Prostate gland (tissue), 2 donors: ENCODE results near the gene CTIF. TPM values are rescaled to one million over a fixed set of nuclear protein-coding genes. Genes with fewer than 3 reads are reported as not detected.

Experiments used
- DNase-seq: peaks from one replicate; pipeline ENCODE4 v3.0.0-alpha.2; 2019; ENCODE audit warnings: low spot score
- H3K27ac ChIP-seq, 2 donors: fragments of 200-600 bp; sonication (generic); 2 replicates each; pipeline ENCODE4 v1.5.1; 2017 to 2019
- H3K27me3 ChIP-seq: fragments of 200-600 bp; sonication (generic); replicated peaks from 2 replicates; pipeline ENCODE4 v1.5.1; 2019; ENCODE audit not compliant: insufficient read depth
- H3K36me3 ChIP-seq, 2 donors: fragments of 200-600 bp; sonication (generic); 1 replicate in 1 of 2; 2 replicates in 1 of 2; pipeline versions ENCODE4 v1.5.1 to v1.8.1; 2017 to 2019
- H3K4me1 ChIP-seq: fragments of 200-600 bp; sonication (generic); replicated peaks from 2 replicates; pipeline ENCODE4 v1.5.1; 2019
- H3K4me3 ChIP-seq, 2 donors: fragments of 200-600 bp; sonication (generic); 2 replicates each; pipeline ENCODE4 v1.5.1; 2017 to 2019
- H3K9me3 ChIP-seq: fragments of 200-600 bp; sonication (generic); 2 replicates; pipeline ENCODE4 v1.5.1; 2017
- POLR2A ChIP-seq: fragments of 450-650 bp; IDR thresholded peaks from one replicate; pipeline ENCODE4 v1.6.1; 2016; ENCODE audit warnings: antibody characterized with exemption, mild to moderate bottlenecking
- POLR2AphosphoS5 ChIP-seq: sonication (generic); formaldehyde crosslinking; IDR thresholded peaks from one replicate; pipeline ENCODE4 v1.6.1; 2017; ENCODE audit warnings: antibody characterized with exemption
- WGBS: methylation state at CpG from one replicate; pipeline ENCODE4 v1.1.5; 2018; 5-methylcytosine and 5-hydroxymethylcytosine counted together
- intact Hi-C: fragments of 100-400 bp; cut with DNase I; formaldehyde crosslinking; loops from one replicate; pipeline ENCODE4 v1.14.2; 2022
- total RNA-seq, 2 donors: library from RNA; depleted of rRNA; stranded (reverse); fragments of >200 nt; gene quantifications; one replicate each; pipeline ENCODE4 v1.1.0, GENCODE V29; 2016
- TF ChIP-seq, protein P1 (sequence below), 4 experiments: fragments of 200-600 bp in 2 of 4; fragments of 450-650 bp in 2 of 4; sonication (generic) in 2 of 4; IDR thresholded peaks; 1 replicate in 3 of 4; 2 replicates in 1 of 4; pipeline ENCODE4 v1.5.1; 2016 to 2019; ENCODE audit warnings: antibody characterized with exemption in 4 of 4, mild to moderate bottlenecking in 2 of 4, moderate library complexity in 2 of 4

CTIF gene
- total RNA-seq, 2 donors from 2014 or later: 8.1 to 57.9 TPM

DNA sequence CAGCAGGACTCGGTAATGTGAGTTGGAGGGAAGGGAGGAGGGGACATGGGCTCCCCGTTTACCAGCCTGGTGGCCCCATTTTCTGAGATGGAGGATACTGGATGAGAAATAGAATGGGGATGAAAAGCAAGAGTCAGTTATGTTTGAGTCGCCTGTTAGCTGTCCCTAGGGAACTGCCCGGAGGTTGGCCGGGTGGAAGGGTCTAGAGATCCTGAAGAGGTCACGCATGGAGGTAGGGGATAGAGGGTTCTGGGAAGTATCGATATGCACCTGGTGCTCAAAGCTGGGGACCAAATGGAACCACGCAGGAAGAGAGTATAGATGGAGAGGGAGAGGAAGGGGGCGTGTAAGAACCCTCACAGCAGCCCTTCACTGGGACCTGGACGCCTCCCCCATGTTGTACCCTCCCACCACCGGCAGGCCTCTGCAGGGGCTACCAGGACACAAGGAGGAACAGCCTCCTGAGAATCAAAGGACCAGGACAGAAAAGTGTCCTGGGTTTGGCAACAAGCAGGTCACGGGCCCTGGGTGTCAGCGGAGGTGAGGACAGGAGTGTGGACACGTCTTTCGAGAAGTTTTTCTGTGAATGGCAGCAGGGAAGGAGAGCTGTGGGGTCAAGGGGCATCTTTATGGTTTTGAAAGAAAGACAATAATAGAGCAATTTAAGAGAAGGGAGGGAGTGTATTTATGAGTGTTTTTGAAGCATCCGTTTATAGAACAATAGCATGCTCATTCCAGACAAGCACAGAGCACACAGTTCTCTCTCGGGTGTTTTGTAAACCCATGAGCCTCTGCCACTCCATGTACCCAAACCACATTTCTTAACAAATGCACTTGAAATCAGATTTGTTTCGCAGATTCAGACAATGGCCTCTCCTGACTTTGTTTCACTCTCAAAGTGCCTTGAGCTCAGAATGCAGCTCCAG is 279.8 kb downstream of the CTIF start:
- Histone ChIP-seq H3K27me3 (no peaks in the 10 kb centered on the region), H3K4me3 (no peak overlapping the region), H3K9me3 (no peaks in the 10 kb centered on the region), H3K4me1 (no peaks in the 10 kb centered on the region), H3K36me3 (no peaks in the 10 kb centered on the region), H3K27ac (no peak overlapping the region)
- TF ChIP-seq, protein P1, sequence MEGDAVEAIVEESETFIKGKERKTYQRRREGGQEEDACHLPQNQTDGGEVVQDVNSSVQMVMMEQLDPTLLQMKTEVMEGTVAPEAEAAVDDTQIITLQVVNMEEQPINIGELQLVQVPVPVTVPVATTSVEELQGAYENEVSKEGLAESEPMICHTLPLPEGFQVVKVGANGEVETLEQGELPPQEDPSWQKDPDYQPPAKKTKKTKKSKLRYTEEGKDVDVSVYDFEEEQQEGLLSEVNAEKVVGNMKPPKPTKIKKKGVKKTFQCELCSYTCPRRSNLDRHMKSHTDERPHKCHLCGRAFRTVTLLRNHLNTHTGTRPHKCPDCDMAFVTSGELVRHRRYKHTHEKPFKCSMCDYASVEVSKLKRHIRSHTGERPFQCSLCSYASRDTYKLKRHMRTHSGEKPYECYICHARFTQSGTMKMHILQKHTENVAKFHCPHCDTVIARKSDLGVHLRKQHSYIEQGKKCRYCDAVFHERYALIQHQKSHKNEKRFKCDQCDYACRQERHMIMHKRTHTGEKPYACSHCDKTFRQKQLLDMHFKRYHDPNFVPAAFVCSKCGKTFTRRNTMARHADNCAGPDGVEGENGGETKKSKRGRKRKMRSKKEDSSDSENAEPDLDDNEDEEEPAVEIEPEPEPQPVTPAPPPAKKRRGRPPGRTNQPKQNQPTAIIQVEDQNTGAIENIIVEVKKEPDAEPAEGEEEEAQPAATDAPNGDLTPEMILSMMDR (IDR thresholded peaks at IDR 0.05): no peak
- no peak for TF ChIP-seq POLR2AphosphoS5
- TF ChIP-seq POLR2A: no peak
- intact Hi-C loops: no loop called here
- no peak for DNase-seq
- WGBS: 86% methylated on average over 18 of the region's 18 CpGs

DNA sequence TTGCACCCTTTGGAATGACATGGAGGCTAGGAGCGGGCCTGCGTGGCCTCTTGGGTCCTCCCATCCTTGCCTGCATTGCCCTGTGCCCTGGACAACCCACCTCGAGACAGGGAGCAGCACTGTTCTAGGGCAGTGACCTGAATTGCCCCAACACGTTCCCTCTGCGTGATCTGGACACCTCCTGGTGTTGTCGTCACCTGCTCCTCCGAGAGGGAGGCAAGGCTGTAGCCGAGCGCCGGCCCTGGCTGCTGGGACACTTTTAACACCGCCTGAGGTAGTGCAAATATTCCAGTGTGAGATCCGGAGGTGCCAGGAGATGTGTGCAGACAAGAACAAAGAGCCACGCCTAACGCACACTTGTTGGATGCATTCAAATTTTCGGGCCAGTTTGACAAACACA is 280.4 kb downstream of the CTIF start:
- Histone ChIP-seq H3K4me3 (no peak overlapping the region), H3K27ac (no peak overlapping the region), H3K9me3 (no peaks in the 10 kb centered on the region), H3K36me3 (no peaks in the 10 kb centered on the region), H3K4me1 (no peaks in the 10 kb centered on the region), H3K27me3 (no peaks in the 10 kb centered on the region)
- WGBS: 52% methylated on average over 15 of the region's 15 CpGs
- TF ChIP-seq, protein P1 (IDR thresholded peaks at IDR 0.05): no peak
- no peak for TF ChIP-seq POLR2AphosphoS5
- intact Hi-C loops: no loop called here
- DNase-seq: no peak

DNA sequence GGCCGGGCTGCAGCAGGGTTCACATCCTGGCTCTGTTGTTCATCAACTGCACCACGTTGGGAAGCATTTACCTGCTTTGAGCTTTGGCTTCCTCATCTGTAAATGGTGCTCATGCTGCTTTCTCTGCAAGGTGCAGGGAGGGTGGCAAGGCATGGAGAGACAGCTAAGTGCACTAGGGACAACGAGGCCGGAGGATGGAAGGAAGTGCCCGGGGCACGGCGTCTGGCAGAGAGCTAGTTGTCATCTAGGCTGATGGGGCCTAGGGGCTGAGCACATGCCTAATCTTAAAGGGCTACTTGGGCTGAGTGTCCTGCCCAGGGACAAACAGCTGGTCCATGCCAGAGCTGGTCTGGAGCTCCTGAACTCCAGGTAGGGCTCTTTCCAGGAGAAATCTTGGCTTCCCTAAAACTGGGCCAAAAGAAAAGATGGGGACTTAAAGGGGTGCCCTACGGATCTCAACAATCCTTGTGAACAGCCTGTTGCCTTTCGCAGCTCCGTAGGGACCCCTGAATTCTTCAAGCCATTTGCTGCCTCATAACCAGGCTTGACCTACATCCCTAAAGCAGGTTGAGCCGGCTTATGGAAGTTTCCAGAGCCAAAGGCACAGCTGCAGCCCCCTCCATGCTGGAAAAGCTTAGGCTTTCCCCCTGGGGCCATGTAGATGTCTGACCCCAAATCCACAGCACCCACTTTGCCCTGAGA is 281.1 kb downstream of the CTIF start:
- 92% methylated on average over 11 of the region's 11 CpGs for WGBS
- intact Hi-C loops: no loop called here
- DNase-seq: no peak
- Histone ChIP-seq H3K4me1 (no peaks in the 10 kb centered on the region), H3K27ac (no peak overlapping the region), H3K9me3 (no peaks in the 10 kb centered on the region), H3K4me3 (no peak overlapping the region), H3K36me3 (no peaks in the 10 kb centered on the region), H3K27me3 (no peaks in the 10 kb centered on the region)
- TF ChIP-seq POLR2AphosphoS5 (no peak), POLR2A (no peak)
- TF ChIP-seq, protein P1 (IDR thresholded peaks at IDR 0.05): no peak

DNA sequence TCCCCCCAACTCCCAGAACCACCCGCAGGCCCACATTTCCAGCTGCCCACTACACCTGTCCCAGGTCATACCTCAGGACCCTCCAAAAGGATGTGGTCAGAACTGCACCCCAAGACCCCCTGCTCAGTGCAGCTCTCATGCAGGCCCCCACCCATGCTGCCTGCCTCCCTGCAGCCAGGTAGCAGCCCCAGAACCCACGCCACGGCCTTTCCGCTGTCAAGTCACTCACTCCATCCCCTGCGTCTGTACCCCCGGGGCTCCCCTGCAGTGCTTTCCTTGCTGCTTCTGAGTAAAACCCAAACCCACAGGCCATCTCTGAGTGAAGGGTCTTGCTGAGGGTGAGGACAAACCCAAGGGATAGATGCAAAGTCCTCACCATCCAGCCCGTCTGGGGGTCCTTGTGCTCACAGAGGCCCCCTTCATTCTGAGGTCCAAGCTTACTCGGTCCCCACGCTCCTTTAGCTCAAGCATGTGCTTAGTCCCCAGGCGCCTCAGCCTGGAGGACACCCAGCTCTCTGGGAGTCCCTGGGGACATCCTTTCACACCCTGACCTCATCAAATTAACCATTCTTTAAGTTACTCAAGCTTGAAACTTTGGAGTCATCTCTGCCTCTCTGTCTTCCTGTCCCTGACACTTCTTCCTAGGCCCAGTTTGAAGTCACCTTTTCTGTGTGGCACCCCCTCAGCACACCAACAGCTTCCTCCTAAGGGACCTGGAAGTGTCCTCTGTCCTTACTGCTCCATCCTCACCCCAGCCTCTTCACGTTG is 281.8 kb downstream of the CTIF start:
- Histone ChIP-seq H3K36me3 (no peaks in the 10 kb centered on the region), H3K4me1 (no peaks in the 10 kb centered on the region), H3K9me3 (no peaks in the 10 kb centered on the region), H3K4me3 (no peak overlapping the region), H3K27ac (no peak overlapping the region), H3K27me3 (no peaks in the 10 kb centered on the region)
- TF ChIP-seq POLR2AphosphoS5 (no peak), POLR2A (no peak)
- TF ChIP-seq, protein P1 (IDR thresholded peaks at IDR 0.05): no peak
- no peak for DNase-seq
- intact Hi-C loops: no loop called here
- WGBS: 90% methylated on average over 11 of the region's 11 CpGs
